Measurements from ENCODE around the gene RPRD1B. TPM values are rescaled to one million over a fixed set of nuclear protein-coding genes. Genes with fewer than 3 reads are reported as not detected.

The RPRD1B gene
- total and polyA plus RNA-seq, 4 donors: 5.8 to 34.3 (median 29.4) TPM

DNA sequence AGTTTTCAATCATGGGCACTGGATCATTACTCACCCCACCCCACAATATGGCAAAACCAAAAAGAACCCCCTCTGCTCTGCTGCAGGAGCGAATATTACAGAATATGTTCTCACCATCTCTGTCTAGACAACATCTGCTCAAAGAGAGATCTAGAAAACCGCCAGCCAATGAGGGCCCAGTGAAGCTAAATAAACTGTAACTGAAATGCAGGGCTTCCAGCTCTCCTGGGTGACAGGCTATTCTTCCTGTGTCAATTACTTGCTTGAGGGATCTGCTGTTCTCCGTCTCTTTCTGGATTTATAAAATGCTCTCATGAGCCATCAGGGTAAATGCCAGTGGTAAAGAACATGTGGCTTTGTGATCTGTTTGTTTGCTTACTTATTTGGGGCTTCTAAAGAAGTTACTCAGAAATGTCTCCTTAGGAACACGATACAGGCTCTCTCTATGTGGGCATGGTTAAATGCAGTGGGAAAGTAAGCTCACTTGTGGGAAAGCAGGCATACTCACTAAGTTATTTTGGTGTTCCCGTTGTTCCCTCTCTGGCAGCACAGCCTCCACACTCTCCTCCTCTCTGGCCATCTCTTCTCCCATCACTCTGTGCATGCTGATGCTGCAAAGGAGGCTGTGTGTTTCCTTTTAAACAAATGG is 45.1 kb upstream of the RPRD1B start (continued):
- TF ChIP-seq REST (IDR thresholded peaks at IDR 0.05) (no peak), JUND (IDR thresholded peaks at IDR 0.05) (no peak), HNF4A (conservative IDR thresholded peaks at IDR 0.05) (no peak), CTCF (IDR thresholded peaks at IDR 0.05; ENCODE audit: low read depth, low read length, missing input control) (no peak), TAF1 (conservative IDR thresholded peaks at IDR 0.05) (no peak), SP1 (IDR thresholded peaks at IDR 0.05) (no peak), NR2F2 (IDR thresholded peaks at IDR 0.05) (no peak), EGR1 (IDR thresholded peaks at IDR 0.05; ENCODE audit: low read depth in 2 of 2) (no peak)

- no peaks in the 10 kb centered on the region for H3K27me3 ChIP-seq (ENCODE audit: control insufficient read depth in 4 of 4, insufficient read depth in 4 of 4, low read length in 3 of 4)
- H3K9me3 ChIP-seq (ENCODE audit: control insufficient read depth in 4 of 4, low read length in 3 of 4): no peaks in the 10 kb centered on the region
- H3K4me1 ChIP-seq (ENCODE audit: control insufficient read depth in 4 of 4, insufficient read depth in 4 of 4, low read length in 3 of 4): peaks cover 10 to 68% (median 50%) of the 10 kb centered on the region in 4 donors
- H3K9ac ChIP-seq (ENCODE audit: low read depth in 1 of 2, low read length in 2 of 2): no peak overlapping the region
- peak; percentile 32 for DNase-seq (ENCODE audit: low spot score)
- no peak overlapping the region for H3K4me3 ChIP-seq (ENCODE audit: low read depth in 1 of 3, low read length in 3 of 3)
- 64% methylated on average over 7 of the region's 7 CpGs for WGBS
- H3K27ac ChIP-seq (ENCODE audit: low read depth in 1 of 2, low read length in 2 of 2): peak overlapping the region in 1 of 2 donors; percentile 6
- no peak for TF ChIP-seq ATF3 (IDR thresholded peaks at IDR 0.05)
- TF ChIP-seq JUND (IDR thresholded peaks at IDR 0.05): no peak
- no peak for TF ChIP-seq CTCF (IDR thresholded peaks at IDR 0.05; ENCODE audit: low read depth, low read length, missing input control)
- no peak for TF ChIP-seq EGR1 (IDR thresholded peaks at IDR 0.05; ENCODE audit: low read depth in 2 of 2)
- no peak for TF ChIP-seq REST (IDR thresholded peaks at IDR 0.05)
- TF ChIP-seq, protein P1, sequence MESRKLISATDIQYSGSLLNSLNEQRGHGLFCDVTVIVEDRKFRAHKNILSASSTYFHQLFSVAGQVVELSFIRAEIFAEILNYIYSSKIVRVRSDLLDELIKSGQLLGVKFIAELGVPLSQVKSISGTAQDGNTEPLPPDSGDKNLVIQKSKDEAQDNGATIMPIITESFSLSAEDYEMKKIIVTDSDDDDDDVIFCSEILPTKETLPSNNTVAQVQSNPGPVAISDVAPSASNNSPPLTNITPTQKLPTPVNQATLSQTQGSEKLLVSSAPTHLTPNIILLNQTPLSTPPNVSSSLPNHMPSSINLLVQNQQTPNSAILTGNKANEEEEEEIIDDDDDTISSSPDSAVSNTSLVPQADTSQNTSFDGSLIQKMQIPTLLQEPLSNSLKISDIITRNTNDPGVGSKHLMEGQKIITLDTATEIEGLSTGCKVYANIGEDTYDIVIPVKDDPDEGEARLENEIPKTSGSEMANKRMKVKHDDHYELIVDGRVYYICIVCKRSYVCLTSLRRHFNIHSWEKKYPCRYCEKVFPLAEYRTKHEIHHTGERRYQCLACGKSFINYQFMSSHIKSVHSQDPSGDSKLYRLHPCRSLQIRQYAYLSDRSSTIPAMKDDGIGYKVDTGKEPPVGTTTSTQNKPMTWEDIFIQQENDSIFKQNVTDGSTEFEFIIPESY (IDR thresholded peaks at IDR 0.05): no peak
- no peak for TF ChIP-seq RXRA (IDR thresholded peaks at IDR 0.05)
- TF ChIP-seq HNF4G (IDR thresholded peaks at IDR 0.05): no peak
- no peak for TF ChIP-seq GABPA (IDR thresholded peaks at IDR 0.05 in 1 of 2, conservative IDR thresholded peaks at IDR 0.05 in 1 of 2)
- no peak for TF ChIP-seq FOXA2 (IDR thresholded peaks at IDR 0.05)
- TF ChIP-seq, protein P2, sequence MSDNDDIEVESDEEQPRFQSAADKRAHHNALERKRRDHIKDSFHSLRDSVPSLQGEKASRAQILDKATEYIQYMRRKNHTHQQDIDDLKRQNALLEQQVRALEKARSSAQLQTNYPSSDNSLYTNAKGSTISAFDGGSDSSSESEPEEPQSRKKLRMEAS (IDR thresholded peaks at IDR 0.05): no peak
- no peak for TF ChIP-seq HNF4A (conservative IDR thresholded peaks at IDR 0.05)
- TF ChIP-seq FOXA1 (IDR thresholded peaks at IDR 0.05): no peak
- TF ChIP-seq TAF1 (conservative IDR thresholded peaks at IDR 0.05): no peak
- no peak for TF ChIP-seq RAD21 (IDR thresholded peaks at IDR 0.05)
- no peak for TF ChIP-seq SP1 (IDR thresholded peaks at IDR 0.05)
- no peak for TF ChIP-seq YY1 (IDR thresholded peaks at IDR 0.05)
- no peak for TF ChIP-seq NR2F2 (IDR thresholded peaks at IDR 0.05)
- H3K36me3 ChIP-seq (ENCODE audit: control insufficient read depth in 4 of 4, insufficient read depth in 3 of 4, low read depth in 1 of 4, low read length in 3 of 4): peaks cover 0 to 7% (median 2%) of the 10 kb centered on the region in 4 donors
These were observed 43.8 kb upstream of the RPRD1B start for GRCh38 chr20:37989601-37990295.
